Upper lobe of right lung (tissue), 1 donor: ENCODE data around the gene MAP2K7. TPM values are rescaled to one million over a fixed set of nuclear protein-coding genes. Genes with fewer than 3 reads are reported as not detected.

ENCODE experiments used
- ATAC-seq: fragments of 200-7000 bp; cut with Tn5 transposase; one replicate; pipeline ENCODE4 v1.9.1; 2020; ENCODE audit warnings: mild to moderate bottlenecking, moderate library complexity
- DNase-seq: peaks from one replicate; pipeline ENCODE4 v3.0.0-alpha.2; 2020
- H3K27ac ChIP-seq: fragments of 200-600 bp; one replicate; pipeline ENCODE4 v1.8.0; 2022
- H3K27me3 ChIP-seq: fragments of 200-600 bp; one replicate; pipeline ENCODE4 v1.8.0; 2022; ENCODE audit warnings: mild to moderate bottlenecking
- H3K36me3 ChIP-seq: fragments of 200-600 bp; one replicate; pipeline ENCODE4 v1.8.0; 2022
- H3K4me1 ChIP-seq: fragments of 200-600 bp; one replicate; pipeline ENCODE4 v1.8.0; 2022
- H3K4me3 ChIP-seq: fragments of 200-600 bp; one replicate; pipeline ENCODE4 v1.8.0; 2022; ENCODE audit warnings: mild to moderate bottlenecking
- H3K9me3 ChIP-seq: fragments of 200-600 bp; one replicate; pipeline ENCODE4 v1.8.0; 2022
- CTCF ChIP-seq: fragments of 200-600 bp; IDR thresholded peaks from one replicate; pipeline ENCODE4 v1.8.0; 2022; ENCODE audit warnings: antibody characterized with exemption
- intact Hi-C: fragments of 100-400 bp; cut with DNase I; formaldehyde crosslinking; loops from one replicate; pipeline ENCODE4 v1.11.0; 2022
- total RNA-seq: library from RNA; stranded (reverse); fragmentation: NEBNext Ultra II Directional; extraction: Animal tissue kit (Norgen Biotek cat#: 25700); gene quantifications from one replicate; pipeline ENCODE4 v1.2.1, GENCODE V29; 2021
- donor health status: DM: no; HTN: yes; CAD: no; lungs with severe emphysema.

The MAP2K7 gene
- total RNA-seq, 1 donor from 2014 or later: 36.4 TPM

- H3K9me3 ChIP-seq: no peaks in the 10 kb centered on the region
- intact Hi-C loops: no loop called here
- TF ChIP-seq CTCF: no peak
- no peak overlapping the region for H3K4me3 ChIP-seq
- DNase-seq (no peak), ATAC-seq (no peak)
- H3K4me1 ChIP-seq: peaks cover 33% of the 10 kb centered on the region
- peaks cover 3% of the 10 kb centered on the region for H3K27me3 ChIP-seq
- peaks cover 13% of the 10 kb centered on the region for H3K36me3 ChIP-seq
- H3K27ac ChIP-seq: no peak overlapping the region
These were observed 19.9 kb downstream of the MAP2K7 start for GRCh38 chr19:7923295-7924191.

- intact Hi-C loops: no loop called here
- Histone ChIP-seq H3K36me3 (peaks cover 13% of the 10 kb centered on the region), H3K4me3 (no peak overlapping the region), H3K4me1 (peaks cover 33% of the 10 kb centered on the region), H3K9me3 (no peaks in the 10 kb centered on the region), H3K27me3 (no peaks in the 10 kb centered on the region), H3K27ac (no peak overlapping the region)
- ATAC-seq (no peak), DNase-seq (no peak)
- TF ChIP-seq CTCF: no peak
These were observed 20.6 kb downstream of the MAP2K7 start for GRCh38 chr19:7924241-7924640.

- no peak for ATAC-seq
- Histone ChIP-seq H3K9me3 (no peaks in the 10 kb centered on the region), H3K36me3 (peaks cover 13% of the 10 kb centered on the region), H3K4me1 (peaks cover 30% of the 10 kb centered on the region), H3K27ac (no peak overlapping the region), H3K27me3 (no peaks in the 10 kb centered on the region), H3K4me3 (peak overlapping the region; percentile 40)
- intact Hi-C loops: no loop called here
- no peak for DNase-seq
- no peak for TF ChIP-seq CTCF
These were observed 21.0 kb downstream of the MAP2K7 start for GRCh38 chr19:7924651-7925170.

GRCh38 chr19:7925171-7925851 is 21.6 kb downstream of the MAP2K7 start:
- H3K36me3 ChIP-seq: peaks cover 14% of the 10 kb centered on the region
- H3K9me3 ChIP-seq: no peaks in the 10 kb centered on the region
- H3K27ac ChIP-seq: no peak overlapping the region
- no peak for ATAC-seq
- peak overlapping the region; percentile 40 for H3K4me3 ChIP-seq
- intact Hi-C loops: no loop called here
- peak; percentile 85 for DNase-seq
- peaks cover 28% of the 10 kb centered on the region for H3K4me1 ChIP-seq
- H3K27me3 ChIP-seq: no peaks in the 10 kb centered on the region
- peak; percentile 80 for TF ChIP-seq CTCF

- DNase-seq (peak; percentile 83), ATAC-seq (peak; percentile 67)
- H3K9me3 ChIP-seq: no peaks in the 10 kb centered on the region
- no peak within 1 kb of the TSS for H3K27ac ChIP-seq
- TF ChIP-seq CTCF: no peak
- peaks cover 28% of the 10 kb centered on the region for H3K4me1 ChIP-seq
- H3K4me3 ChIP-seq: peak within 1 kb of the TSS; percentile 46
- intact Hi-C loops: no loop called here
- no peaks in the 10 kb centered on the region for H3K27me3 ChIP-seq
- peaks cover 23% of the 10 kb centered on the region for H3K36me3 ChIP-seq
These were observed 22.5 kb downstream of the MAP2K7 start, which contains the start of gene CTXN1 for GRCh38 chr19:7926021-7926726. TSS of gene CTXN1 (minus strand) at chr19:7926135. CDS start at chr19:7925538, 597 bp downstream.
